ENCODE measurements around the gene WASL.

DNA sequence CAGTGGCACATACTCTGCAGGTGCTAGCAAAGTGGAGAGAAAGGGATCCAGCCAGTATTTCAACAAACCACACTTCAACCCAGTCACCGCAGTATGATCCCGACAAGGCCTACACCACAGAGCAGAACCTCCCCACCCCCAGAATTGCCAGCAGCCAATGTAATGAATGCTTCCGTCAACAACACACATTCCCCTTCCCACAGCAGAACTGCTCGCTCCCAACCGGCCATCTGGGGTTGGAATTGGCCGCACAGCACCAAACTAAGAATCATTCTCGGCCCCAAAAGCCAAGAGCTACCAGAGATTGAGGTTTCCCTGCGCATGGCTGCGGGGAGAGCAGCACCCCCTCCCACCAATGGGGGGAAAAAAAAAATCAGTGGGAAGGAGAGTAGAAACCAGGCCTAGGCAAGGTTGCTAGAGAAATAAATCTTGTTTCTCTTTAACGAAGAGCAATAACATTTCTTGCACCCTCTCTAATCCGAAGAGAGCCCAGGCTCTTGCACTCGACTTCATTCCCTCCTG lies 1.1 kb downstream of the WASL start:
- TF ChIP-seq, protein P1, sequence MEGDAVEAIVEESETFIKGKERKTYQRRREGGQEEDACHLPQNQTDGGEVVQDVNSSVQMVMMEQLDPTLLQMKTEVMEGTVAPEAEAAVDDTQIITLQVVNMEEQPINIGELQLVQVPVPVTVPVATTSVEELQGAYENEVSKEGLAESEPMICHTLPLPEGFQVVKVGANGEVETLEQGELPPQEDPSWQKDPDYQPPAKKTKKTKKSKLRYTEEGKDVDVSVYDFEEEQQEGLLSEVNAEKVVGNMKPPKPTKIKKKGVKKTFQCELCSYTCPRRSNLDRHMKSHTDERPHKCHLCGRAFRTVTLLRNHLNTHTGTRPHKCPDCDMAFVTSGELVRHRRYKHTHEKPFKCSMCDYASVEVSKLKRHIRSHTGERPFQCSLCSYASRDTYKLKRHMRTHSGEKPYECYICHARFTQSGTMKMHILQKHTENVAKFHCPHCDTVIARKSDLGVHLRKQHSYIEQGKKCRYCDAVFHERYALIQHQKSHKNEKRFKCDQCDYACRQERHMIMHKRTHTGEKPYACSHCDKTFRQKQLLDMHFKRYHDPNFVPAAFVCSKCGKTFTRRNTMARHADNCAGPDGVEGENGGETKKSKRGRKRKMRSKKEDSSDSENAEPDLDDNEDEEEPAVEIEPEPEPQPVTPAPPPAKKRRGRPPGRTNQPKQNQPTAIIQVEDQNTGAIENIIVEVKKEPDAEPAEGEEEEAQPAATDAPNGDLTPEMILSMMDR (IDR thresholded peaks at IDR 0.05): no peak
- TF ChIP-seq POLR2A (IDR thresholded peaks at IDR 0.05): peak; percentile 65
